Astrocyte (in vitro differentiated cells and primary cell): ENCODE measurements around the gene OR4E1. TPM values are rescaled to one million over a fixed set of nuclear protein-coding genes. Genes with fewer than 3 reads are reported as not detected.

Experiments used
- DNase-seq: peaks from one replicate; pipeline ENCODE4 v3.0.0-alpha.2; 2010; ENCODE audit warnings: low read depth
- FAIRE-seq: peaks from 2 replicates; lab custom pipeline; 2011; peaks lifted over from hg19 to GRCh38; lab: Jason Lieb, UNC
- H2AFZ ChIP-seq: 2 replicates; pipeline ENCODE4 v1.6.0; 2012; ENCODE audit warnings: low read depth, low read length, inconsistent platforms
- H3K27ac ChIP-seq: 2 replicates; pipeline ENCODE4 v1.5.1; 2011; ENCODE audit warnings: low read depth, low read length, inconsistent platforms
- H3K27me3 ChIP-seq: 2 replicates; pipeline ENCODE4 v1.6.0; 2011; ENCODE audit warnings: low read length, inconsistent platforms; ENCODE audit not compliant: insufficient read depth
- H3K36me3 ChIP-seq: 2 replicates; pipeline ENCODE4 v1.5.1; 2011; ENCODE audit warnings: low read length, inconsistent platforms; ENCODE audit not compliant: insufficient read depth
- H3K4me1 ChIP-seq: 2 replicates; pipeline ENCODE4 v1.5.1; 2011; ENCODE audit warnings: low read length, inconsistent platforms; ENCODE audit not compliant: insufficient read depth
- H3K4me2 ChIP-seq: 2 replicates; pipeline ENCODE4 v1.6.0; 2012; ENCODE audit warnings: low read length, inconsistent platforms
- H3K4me3 ChIP-seq: 2 replicates; pipeline ENCODE4 v1.5.1; 2011; ENCODE audit warnings: low read depth, mild to moderate bottlenecking, low read length, inconsistent platforms; ENCODE audit not compliant: insufficient read depth
- H3K79me2 ChIP-seq: 2 replicates; pipeline ENCODE4 v1.6.0; 2012; ENCODE audit warnings: mild to moderate bottlenecking, low read length, inconsistent platforms; ENCODE audit not compliant: insufficient read depth
- H3K9ac ChIP-seq: 2 replicates; pipeline ENCODE4 v1.6.0; 2012; ENCODE audit warnings: mild to moderate bottlenecking, low read length, inconsistent platforms
- H3K9me3 ChIP-seq: 2 replicates; pipeline ENCODE4 v1.5.1; 2012; ENCODE audit warnings: low read depth, mild to moderate bottlenecking, low read length, inconsistent platforms; ENCODE audit not compliant: insufficient read depth
- H4K20me1 ChIP-seq: 2 replicates; pipeline ENCODE4 v1.6.0; 2012; ENCODE audit warnings: low read length, inconsistent platforms; ENCODE audit not compliant: insufficient read depth
- H3K27ac Mint-ChIP-seq: one replicate; pipeline ENCODE4 v1.8.0; 2021; ENCODE audit warnings: mild to moderate bottlenecking, mixed read lengths; ENCODE audit not compliant: unreplicated experiment
- H3K27me3 Mint-ChIP-seq: one replicate; pipeline ENCODE4 v1.8.0; 2021; ENCODE audit warnings: low read depth, mixed read lengths; ENCODE audit not compliant: unreplicated experiment
- H3K36me3 Mint-ChIP-seq: one replicate; pipeline ENCODE4 v1.8.0; 2021; ENCODE audit warnings: low read depth, mixed read lengths; ENCODE audit not compliant: unreplicated experiment
- H3K4me1 Mint-ChIP-seq: one replicate; pipeline ENCODE4 v1.8.0; 2021; ENCODE audit warnings: low read depth, mixed read lengths; ENCODE audit not compliant: unreplicated experiment
- H3K4me3 Mint-ChIP-seq: one replicate; pipeline ENCODE4 v1.8.0; 2021; ENCODE audit warnings: mild to moderate bottlenecking, moderate library complexity, mixed read lengths; ENCODE audit not compliant: unreplicated experiment
- H3K9me3 Mint-ChIP-seq: one replicate; pipeline ENCODE4 v1.8.0; 2021; ENCODE audit warnings: mild to moderate bottlenecking, mixed read lengths; ENCODE audit not compliant: unreplicated experiment
- CTCF ChIP-seq: IDR thresholded peaks from 2 replicates; pipeline ENCODE4 v1.5.1; 2011; ENCODE audit warnings: low read depth, mild to moderate bottlenecking, inconsistent platforms, low read length, moderate library complexity; ENCODE audit not compliant: insufficient read depth
- EZH2 ChIP-seq: IDR thresholded peaks from 2 replicates; pipeline ENCODE4 v1.6.1; 2012; ENCODE audit warnings: mild to moderate bottlenecking, low read length, inconsistent platforms; ENCODE audit not compliant: insufficient read depth
- total RNA-seq: library from RNA; stranded (reverse); gene quantifications from 2 replicates; pipeline ENCODE4 v1.2.1, GENCODE V29; 2021

OR4E1 gene
- total RNA-seq, 1 donor from 2014 or later: not detected

GRCh38 chr14:21714318-21714929 is 40.8 kb upstream of the OR4E1 start:
- Histone ChIP-seq H3K4me3 (no peak overlapping the region), H4K20me1 (no peaks in the 10 kb centered on the region), H3K4me2 (no peak overlapping the region), H3K79me2 (no peaks in the 10 kb centered on the region), H3K4me1 (no peaks in the 10 kb centered on the region), H3K9me3 (no peaks in the 10 kb centered on the region), H3K27ac (no peak overlapping the region), H3K27me3 (no peaks in the 10 kb centered on the region), H3K36me3 (no peaks in the 10 kb centered on the region), H3K9ac (no peak overlapping the region), H2AFZ (no peak overlapping the region)
- no peak for TF ChIP-seq EZH2
- TF ChIP-seq CTCF: no peak
- Mint-ChIP-seq H3K4me3 (no peak overlapping the region), H3K27me3 (peaks cover 3% of the 10 kb centered on the region), H3K36me3 (no peaks in the 10 kb centered on the region), H3K4me1 (no peaks in the 10 kb centered on the region), H3K9me3 (no peaks in the 10 kb centered on the region), H3K27ac (no peak overlapping the region)
- FAIRE-seq: no peak
- DNase-seq: no peak

- peaks cover 3% of the 10 kb centered on the region for H3K27me3 Mint-ChIP-seq
- no peak overlapping the region for H3K4me3 ChIP-seq
- DNase-seq (no peak), FAIRE-seq (no peak)
- no peak overlapping the region for H3K9ac ChIP-seq
- no peaks in the 10 kb centered on the region for H3K27me3 ChIP-seq
- H3K9me3 Mint-ChIP-seq: peaks cover 1% of the 10 kb centered on the region
- no peak overlapping the region for H3K27ac ChIP-seq
- no peak overlapping the region for H2AFZ ChIP-seq
- no peak overlapping the region for H3K4me2 ChIP-seq
- H3K27ac Mint-ChIP-seq: no peak overlapping the region
- H3K9me3 ChIP-seq: no peaks in the 10 kb centered on the region
- no peak for TF ChIP-seq EZH2
- no peaks in the 10 kb centered on the region for H3K36me3 Mint-ChIP-seq
- no peaks in the 10 kb centered on the region for H3K36me3 ChIP-seq
- no peak overlapping the region for H3K4me3 Mint-ChIP-seq
- no peaks in the 10 kb centered on the region for H3K79me2 ChIP-seq
- no peaks in the 10 kb centered on the region for H4K20me1 ChIP-seq
- no peaks in the 10 kb centered on the region for H3K4me1 Mint-ChIP-seq
- no peaks in the 10 kb centered on the region for H3K4me1 ChIP-seq
These were observed 38.4 kb upstream of the OR4E1 start for GRCh38 chr14:21712036-21712435.

- FAIRE-seq (no peak), DNase-seq (peak; percentile 18)
- Mint-ChIP-seq H3K4me3 (no peak overlapping the region), H3K9me3 (peaks cover 2% of the 10 kb centered on the region), H3K4me1 (no peaks in the 10 kb centered on the region), H3K36me3 (no peaks in the 10 kb centered on the region), H3K27me3 (peaks cover 3% of the 10 kb centered on the region), H3K27ac (no peak overlapping the region)
- no peaks in the 10 kb centered on the region for H3K27me3 ChIP-seq
- H3K9ac ChIP-seq: no peak overlapping the region
- H3K79me2 ChIP-seq: no peaks in the 10 kb centered on the region
- TF ChIP-seq CTCF (peak; percentile 74), EZH2 (no peak)
- H4K20me1 ChIP-seq: no peaks in the 10 kb centered on the region
- no peak overlapping the region for H3K27ac ChIP-seq
- no peak overlapping the region for H3K4me3 ChIP-seq
- no peak overlapping the region for H3K4me2 ChIP-seq
- no peaks in the 10 kb centered on the region for H3K4me1 ChIP-seq
- H2AFZ ChIP-seq: no peak overlapping the region
- no peaks in the 10 kb centered on the region for H3K36me3 ChIP-seq
- no peaks in the 10 kb centered on the region for H3K9me3 ChIP-seq
These were observed 37.8 kb upstream of the OR4E1 start for GRCh38 chr14:21711360-21711961.
